ENCODE data around the gene PCGF2. TPM values are rescaled to one million over a fixed set of nuclear protein-coding genes. Genes with fewer than 3 reads are reported as not detected.

The PCGF2 gene
- total RNA-seq, 1 donor from 2014 or later, result 56.1 TPM

DNA sequence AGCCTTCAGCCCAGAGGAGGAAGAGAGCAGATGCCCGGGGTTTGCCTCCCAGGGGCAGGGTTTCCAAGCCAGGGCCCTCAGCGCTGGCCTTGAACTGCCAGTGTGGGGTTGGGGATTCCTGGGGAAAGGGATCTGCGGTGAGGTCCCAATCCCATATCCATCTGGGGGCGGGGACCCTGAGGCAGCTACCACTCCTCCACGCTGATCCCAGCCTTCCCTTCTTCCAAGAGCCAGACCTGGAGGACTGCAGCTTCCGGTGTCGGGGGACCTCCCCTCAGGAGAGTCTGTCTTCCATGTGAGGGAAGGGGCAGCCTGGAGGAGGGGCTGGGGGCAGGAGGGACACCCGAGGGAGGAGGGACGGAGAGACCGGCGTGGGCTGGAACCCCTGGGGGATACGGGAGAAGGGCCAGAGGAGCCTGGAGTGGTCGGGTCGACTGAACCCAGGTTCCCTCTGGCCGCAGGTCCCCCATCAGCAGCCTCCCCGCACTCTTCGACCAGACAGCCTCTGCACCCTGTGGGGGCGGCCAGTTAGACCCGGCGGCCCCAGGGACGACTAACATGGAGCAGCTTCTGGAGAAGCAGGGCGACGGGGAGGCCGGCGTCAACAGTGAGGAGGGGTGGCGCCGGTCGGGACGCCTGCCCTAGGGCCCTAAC is 28.7 kb downstream of the PCGF2 start:
- no peaks in the 10 kb centered on the region for H3K9me3 Mint-ChIP-seq (ENCODE audit: low read depth)
- TF ChIP-seq, protein P1, sequence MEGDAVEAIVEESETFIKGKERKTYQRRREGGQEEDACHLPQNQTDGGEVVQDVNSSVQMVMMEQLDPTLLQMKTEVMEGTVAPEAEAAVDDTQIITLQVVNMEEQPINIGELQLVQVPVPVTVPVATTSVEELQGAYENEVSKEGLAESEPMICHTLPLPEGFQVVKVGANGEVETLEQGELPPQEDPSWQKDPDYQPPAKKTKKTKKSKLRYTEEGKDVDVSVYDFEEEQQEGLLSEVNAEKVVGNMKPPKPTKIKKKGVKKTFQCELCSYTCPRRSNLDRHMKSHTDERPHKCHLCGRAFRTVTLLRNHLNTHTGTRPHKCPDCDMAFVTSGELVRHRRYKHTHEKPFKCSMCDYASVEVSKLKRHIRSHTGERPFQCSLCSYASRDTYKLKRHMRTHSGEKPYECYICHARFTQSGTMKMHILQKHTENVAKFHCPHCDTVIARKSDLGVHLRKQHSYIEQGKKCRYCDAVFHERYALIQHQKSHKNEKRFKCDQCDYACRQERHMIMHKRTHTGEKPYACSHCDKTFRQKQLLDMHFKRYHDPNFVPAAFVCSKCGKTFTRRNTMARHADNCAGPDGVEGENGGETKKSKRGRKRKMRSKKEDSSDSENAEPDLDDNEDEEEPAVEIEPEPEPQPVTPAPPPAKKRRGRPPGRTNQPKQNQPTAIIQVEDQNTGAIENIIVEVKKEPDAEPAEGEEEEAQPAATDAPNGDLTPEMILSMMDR (IDR thresholded peaks at IDR 0.05), result no peak
- no peak overlapping the region for H3K27ac Mint-ChIP-seq (ENCODE audit: unreplicated experiment)
- peaks cover 4% of the 10 kb centered on the region for H3K4me1 Mint-ChIP-seq (ENCODE audit: low read depth)
- H3K4me3 Mint-ChIP-seq (ENCODE audit: unreplicated experiment), result no peak overlapping the region
- no peaks in the 10 kb centered on the region for H3K27me3 Mint-ChIP-seq (ENCODE audit: low read depth)
- peaks cover 9% of the 10 kb centered on the region for H3K36me3 Mint-ChIP-seq (ENCODE audit: low read depth)
- no peak for DNase-seq (ENCODE audit: low spot score)

DNA sequence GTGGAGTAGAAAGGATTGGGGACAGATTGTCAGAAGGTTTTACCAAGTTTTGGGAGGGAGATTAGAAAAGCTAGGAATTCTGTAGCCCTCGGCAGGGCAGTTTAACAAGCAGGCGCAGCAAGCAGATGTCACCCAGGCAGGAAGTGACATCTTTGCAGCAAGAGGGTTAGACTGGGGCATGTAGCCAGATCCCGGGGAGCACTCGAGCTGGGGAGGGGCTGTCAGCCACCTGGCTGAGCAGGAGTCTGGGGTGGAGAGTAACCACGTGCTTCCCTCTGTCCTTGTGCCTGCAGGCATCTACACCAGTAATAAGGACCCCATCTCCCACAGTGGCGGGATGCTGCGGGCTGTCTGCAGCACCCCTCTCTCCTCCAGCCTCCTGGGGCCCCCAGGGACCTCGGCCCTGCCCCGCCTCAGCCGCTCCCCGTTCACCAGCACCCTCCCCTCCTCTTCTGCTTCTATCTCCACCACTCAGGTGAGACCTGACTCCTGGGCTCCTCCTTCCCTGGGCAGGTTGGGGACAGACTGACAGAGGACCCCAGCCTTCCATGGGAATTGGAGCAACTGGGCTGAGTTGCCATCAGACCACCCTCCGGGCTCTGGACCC is 30.9 kb downstream of the PCGF2 start:
- H3K36me3 Mint-ChIP-seq (ENCODE audit: low read depth), result peaks cover 14% of the 10 kb centered on the region
- TF ChIP-seq, protein P1 (IDR thresholded peaks at IDR 0.05), result no peak
- no peaks in the 10 kb centered on the region for H3K4me1 Mint-ChIP-seq (ENCODE audit: low read depth)
- H3K27ac Mint-ChIP-seq (ENCODE audit: unreplicated experiment), result no peak overlapping the region
- no peaks in the 10 kb centered on the region for H3K9me3 Mint-ChIP-seq (ENCODE audit: low read depth)
- no peak for DNase-seq (ENCODE audit: low spot score)
- H3K27me3 Mint-ChIP-seq (ENCODE audit: low read depth), result no peaks in the 10 kb centered on the region
- no peak overlapping the region for H3K4me3 Mint-ChIP-seq (ENCODE audit: unreplicated experiment)

DNA sequence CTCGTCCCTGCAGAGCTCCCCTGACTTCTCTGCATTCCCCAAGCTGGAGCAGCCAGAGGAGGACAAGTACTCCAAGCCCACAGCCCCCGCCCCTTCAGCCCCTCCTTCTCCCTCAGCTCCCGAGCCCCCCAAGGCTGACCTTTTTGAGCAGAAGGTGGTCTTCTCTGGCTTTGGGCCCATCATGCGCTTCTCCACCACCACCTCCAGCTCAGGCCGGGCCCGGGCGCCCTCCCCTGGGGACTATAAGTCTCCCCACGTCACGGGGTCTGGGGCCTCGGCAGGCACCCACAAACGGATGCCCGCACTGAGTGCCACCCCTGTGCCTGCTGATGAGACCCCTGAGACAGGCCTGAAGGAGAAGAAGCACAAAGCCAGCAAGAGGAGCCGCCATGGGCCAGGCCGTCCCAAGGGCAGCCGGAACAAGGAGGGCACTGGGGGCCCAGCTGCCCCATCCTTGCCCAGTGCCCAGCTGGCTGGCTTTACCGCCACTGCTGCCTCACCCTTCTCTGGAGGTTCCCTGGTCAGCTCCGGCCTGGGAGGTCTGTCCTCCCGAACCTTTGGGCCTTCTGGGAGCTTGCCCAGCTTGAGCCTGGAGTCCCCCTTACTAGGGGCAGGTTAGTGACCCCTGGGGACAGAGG is 31.6 kb downstream of the PCGF2 start:
- Mint-ChIP-seq H3K27me3 (ENCODE audit: low read depth) (no peaks in the 10 kb centered on the region), H3K9me3 (ENCODE audit: low read depth) (no peaks in the 10 kb centered on the region), H3K4me3 (ENCODE audit: unreplicated experiment) (no peak overlapping the region), H3K4me1 (ENCODE audit: low read depth) (no peaks in the 10 kb centered on the region), H3K36me3 (ENCODE audit: low read depth) (peaks cover 17% of the 10 kb centered on the region), H3K27ac (ENCODE audit: unreplicated experiment) (no peak overlapping the region)
- DNase-seq (ENCODE audit: low spot score), result no peak
- TF ChIP-seq, protein P1 (IDR thresholded peaks at IDR 0.05), result no peak

DNA sequence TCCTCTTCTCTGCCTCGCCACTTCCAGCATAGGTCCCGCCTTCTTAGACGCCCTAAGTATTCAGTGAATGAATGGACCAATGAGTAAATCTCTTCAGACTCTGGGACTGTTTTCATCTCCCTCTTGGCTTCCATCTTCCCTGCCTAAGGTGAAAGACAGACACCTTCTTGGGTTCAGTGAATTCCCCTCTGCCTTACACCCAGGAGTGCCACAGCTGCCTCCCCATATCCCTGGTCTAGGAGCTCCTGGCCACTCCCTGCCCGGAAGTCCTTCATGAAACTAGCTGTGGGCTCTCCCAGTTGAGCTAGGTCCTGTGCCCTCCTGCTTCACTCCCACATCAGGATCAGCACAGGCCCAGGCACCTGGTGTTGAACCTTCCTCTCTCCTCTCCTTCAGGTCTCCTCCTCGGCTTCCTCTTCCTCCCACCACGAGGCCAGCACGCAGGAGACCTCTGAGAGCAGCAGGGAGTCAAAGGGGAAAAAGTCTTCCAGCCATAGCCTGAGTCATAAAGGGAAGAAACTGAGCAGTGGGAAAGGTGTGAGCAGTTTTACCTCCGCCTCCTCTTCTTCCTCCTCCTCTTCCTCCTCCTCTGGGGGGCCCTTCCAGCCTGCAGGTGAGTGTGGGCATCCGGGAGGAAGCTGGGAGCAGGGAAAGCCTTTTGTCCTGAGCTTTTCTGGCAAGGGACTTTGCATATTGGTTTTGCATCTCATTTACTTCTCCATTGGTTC is 32.8 kb downstream of the PCGF2 start:
- TF ChIP-seq, protein P1 (IDR thresholded peaks at IDR 0.05), result no peak
- no peaks in the 10 kb centered on the region for H3K4me1 Mint-ChIP-seq (ENCODE audit: low read depth)
- H3K27ac Mint-ChIP-seq (ENCODE audit: unreplicated experiment), result peak overlapping the region; percentile 59
- H3K27me3 Mint-ChIP-seq (ENCODE audit: low read depth), result no peaks in the 10 kb centered on the region
- no peaks in the 10 kb centered on the region for H3K9me3 Mint-ChIP-seq (ENCODE audit: low read depth)
- DNase-seq (ENCODE audit: low spot score), result no peak
- no peak overlapping the region for H3K4me3 Mint-ChIP-seq (ENCODE audit: unreplicated experiment)
- H3K36me3 Mint-ChIP-seq (ENCODE audit: low read depth), result peaks cover 20% of the 10 kb centered on the region

DNA sequence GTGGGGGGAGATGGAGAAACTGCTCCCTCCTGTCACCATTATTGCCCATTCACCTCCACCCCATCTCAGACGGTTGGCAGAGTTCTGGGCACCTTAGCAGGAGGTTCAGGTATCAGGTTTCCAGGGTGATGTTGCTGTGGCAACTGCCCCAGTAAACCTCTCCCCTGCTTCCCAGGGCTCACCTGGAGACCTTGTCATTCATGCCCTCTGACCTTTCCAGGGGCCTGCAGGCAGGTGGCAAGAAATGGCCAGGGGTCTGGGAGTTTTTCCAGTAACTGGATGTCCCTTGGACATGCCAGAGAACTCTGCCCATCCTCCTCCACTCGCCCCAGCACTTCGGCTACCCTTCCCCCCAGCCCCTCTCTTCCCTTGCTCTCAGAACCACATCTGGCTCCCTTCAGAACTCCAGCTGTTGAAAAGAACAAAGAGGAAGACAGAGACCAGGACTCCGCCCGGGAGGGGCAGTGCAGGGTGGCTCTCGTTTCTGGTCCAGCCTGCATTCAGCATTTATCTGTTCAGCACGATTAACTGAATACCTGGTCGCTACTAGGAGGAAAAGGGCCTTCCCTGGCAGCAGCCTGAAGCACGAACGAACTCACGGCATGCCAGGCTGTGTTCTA is 34.6 kb downstream of the PCGF2 start:
- Mint-ChIP-seq H3K27me3 (ENCODE audit: low read depth) (no peaks in the 10 kb centered on the region), H3K4me1 (ENCODE audit: low read depth) (no peaks in the 10 kb centered on the region), H3K9me3 (ENCODE audit: low read depth) (no peaks in the 10 kb centered on the region), H3K36me3 (ENCODE audit: low read depth) (peaks cover 26% of the 10 kb centered on the region), H3K27ac (ENCODE audit: unreplicated experiment) (no peak overlapping the region), H3K4me3 (ENCODE audit: unreplicated experiment) (no peak overlapping the region)
- TF ChIP-seq, protein P1 (IDR thresholded peaks at IDR 0.05), result no peak
- DNase-seq (ENCODE audit: low spot score), result no peak

Measured in chondrocyte (in vitro differentiated cells).